ENCODE measurements around the gene CHST15. TPM values are rescaled to one million over a fixed set of nuclear protein-coding genes. Genes with fewer than 3 reads are reported as not detected.
"Not testable (repeated sequence)": the region's sequence is repeated elsewhere in the genome, so short reads cannot be mapped to it uniquely, and the experiment has no call there.

The CHST15 gene
- total and polyA plus RNA-seq, 8 donors: 4.8 to 17.3 (median 12.4) TPM

GRCh38 chr10:124037286-124037685 is 56.1 kb downstream of the CHST15 start:
- H3K4me3 ChIP-seq: no peak overlapping the region
- 69 to 71% methylated on average over 5 of the region's 5 CpGs for WGBS, 2 donors
- intact Hi-C loops (cut with DNase I): no loop called here
- no peak for FAIRE-seq
- DNase-seq: no peak
- no peaks in the 10 kb centered on the region for H3K4me1 ChIP-seq
- no peak for TF ChIP-seq CTCF (IDR thresholded peaks at IDR 0.05)
- no peaks in the 10 kb centered on the region for H3K27me3 ChIP-seq
- no peak overlapping the region for H3K27ac ChIP-seq
- no peak for ATAC-seq
- H3K36me3 ChIP-seq: no peaks in the 10 kb centered on the region
- no peaks in the 10 kb centered on the region for H3K9me3 ChIP-seq

GRCh38 chr10:124036746-124037145 is 56.7 kb downstream of the CHST15 start:
- Histone ChIP-seq H3K27ac (no peak overlapping the region), H3K27me3 (no peaks in the 10 kb centered on the region), H3K36me3 (no peaks in the 10 kb centered on the region), H3K9me3 (no peaks in the 10 kb centered on the region), H3K4me1 (no peaks in the 10 kb centered on the region), H3K4me3 (no peak overlapping the region)
- no peak for TF ChIP-seq CTCF (IDR thresholded peaks at IDR 0.05)
- ATAC-seq (no peak), FAIRE-seq (no peak), DNase-seq (no peak)
- intact Hi-C loops (cut with DNase I): no loop called here
- 69 to 82% methylated on average over 8 of the region's 8 CpGs for WGBS, 2 donors

GRCh38 chr10:124035928-124036558 is 57.4 kb downstream of the CHST15 start:
- ATAC-seq: peak in 3 of 4 donors; percentile 35 to 67 (median 62)
- TF ChIP-seq CTCF (IDR thresholded peaks at IDR 0.05): no peak
- intact Hi-C loops (cut with DNase I): no loop called here

DNA sequence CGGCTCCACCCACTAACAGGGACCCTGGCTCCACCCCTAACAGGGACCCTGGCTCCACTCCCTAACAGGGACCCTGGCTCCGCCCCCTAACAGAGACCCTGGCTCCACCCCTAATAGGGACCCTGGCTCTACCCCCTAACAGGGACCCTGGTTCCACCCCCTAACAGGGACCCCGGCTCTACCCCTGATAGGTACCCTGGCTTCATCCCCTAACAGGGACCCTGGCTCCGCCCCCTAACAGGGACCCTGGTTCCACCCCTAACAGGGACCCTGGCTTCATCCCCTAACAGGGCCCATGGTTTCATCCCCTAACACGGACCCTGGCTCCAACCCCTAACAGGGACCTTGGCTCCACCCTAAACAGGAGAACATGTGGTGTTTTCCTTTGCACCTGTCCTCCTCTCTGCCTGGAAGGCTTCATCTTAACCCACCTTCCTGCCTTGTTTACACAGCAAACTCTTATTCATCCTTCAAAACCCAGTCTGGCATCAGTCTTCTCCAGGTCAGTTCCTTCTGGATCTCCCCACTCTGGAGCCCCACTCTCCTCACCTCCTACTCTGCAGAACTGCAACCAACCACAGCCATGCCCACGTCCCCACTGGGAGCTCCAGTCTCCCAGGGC is 58.0 kb downstream of the CHST15 start:
- Histone ChIP-seq H3K9me3 (no peaks in the 10 kb centered on the region), H3K27me3 (no peaks in the 10 kb centered on the region), H3K4me1 (no peaks in the 10 kb centered on the region), H3K4me3 (no peak overlapping the region), H3K36me3 (no peaks in the 10 kb centered on the region), H3K27ac (no peak overlapping the region)
- intact Hi-C loops (cut with DNase I): no loop called here
- FAIRE-seq (no peak), DNase-seq (no peak), ATAC-seq (no peak)
- 71 to 75% methylated on average over 6 of the region's 6 CpGs for WGBS, 2 donors
- no peak for TF ChIP-seq CTCF (IDR thresholded peaks at IDR 0.05)

More at GRCh38 chr10:124035928-124036558, 57.4 kb downstream of the CHST15 start:
- Histone ChIP-seq H3K36me3 (no peaks in the 10 kb centered on the region), H3K9me3 (no peaks in the 10 kb centered on the region), H3K27me3 (no peaks in the 10 kb centered on the region), H3K4me1 (no peaks in the 10 kb centered on the region), H3K27ac (no peak overlapping the region), H3K4me3 (no peak overlapping the region)
- DNase-seq (peak in 1 of 6 donors; percentile 47), FAIRE-seq (no peak)
- 32 to 37% methylated on average over 21 of the region's 21 CpGs for WGBS, 2 donors

- H3K4me3 ChIP-seq; ATAC-seq; DNase-seq; H3K27me3 ChIP-seq; H3K4me1 ChIP-seq; H3K27ac ChIP-seq; FAIRE-seq; H3K9me3 ChIP-seq; H3K36me3 ChIP-seq; intact Hi-C loops (cut with DNase I): not testable (repeated sequence)
- WGBS, 2 donors: 53 to 68% methylated on average over 18 to 25 of the region's 25 CpGs
These were observed 58.7 kb downstream of the CHST15 start for GRCh38 chr10:124034576-124035305.
